H1 (cell line): Measurements from ENCODE around the gene TMEM40. TPM values are rescaled to one million over a fixed set of nuclear protein-coding genes. Genes with fewer than 3 reads are reported as not detected.

Experiments used
- HDAC6 ChIP-seq: IDR thresholded peaks from one replicate; pipeline ENCODE4 v1.7.1; 2012; ENCODE audit warnings: low read depth, mild to moderate bottlenecking, inconsistent platforms, low read length, moderate library complexity
- NANOG ChIP-seq: IDR thresholded peaks from 2 replicates; pipeline ENCODE4 v1.6.1; 2011; ENCODE audit warnings: low read length, low read depth, mild to moderate bottlenecking, inconsistent platforms; ENCODE audit not compliant: insufficient read depth, poor library complexity, severe bottlenecking
- TAF1 ChIP-seq: IDR thresholded peaks from 2 replicates; pipeline ENCODE4 v1.6.1; 2011; ENCODE audit warnings: mild to moderate bottlenecking, low read depth, low read length
- polyA plus RNA-seq, 7 experiments: library from polyadenylated mRNA; depleted of rRNA in 3 of 7; stranded (reverse) in 5 of 7; unstranded in 2 of 7; fragments of >200 nt in 5 of 7; fragments of 200-250 nt in 2 of 7; gene quantifications; 1 replicate in 5 of 7; 2 replicates in 1 of 7; 4 replicates in 1 of 7; pipeline versions ENCODE4 v1.2.1 to v1.2.3, GENCODE V29; 2011 to 2013; ENCODE audit warnings: missing spikeins in 2 of 7, mixed read lengths in 2 of 7
- total RNA-seq: library from RNA; stranded (reverse); fragmentation: NEBNext Ultra II Directional; extraction: Animal tissue kit (Norgen Biotek cat#: 25700); gene quantifications from 2 replicates; pipeline ENCODE4 v1.2.1, GENCODE V29; 2021

The TMEM40 gene
- total and polyA plus RNA-seq, 2 of the 8 experiments (the other 6 are each of a cell fraction or from before 2014, with no cell fraction given), result 0.18 TPM; not detected in 1

DNA sequence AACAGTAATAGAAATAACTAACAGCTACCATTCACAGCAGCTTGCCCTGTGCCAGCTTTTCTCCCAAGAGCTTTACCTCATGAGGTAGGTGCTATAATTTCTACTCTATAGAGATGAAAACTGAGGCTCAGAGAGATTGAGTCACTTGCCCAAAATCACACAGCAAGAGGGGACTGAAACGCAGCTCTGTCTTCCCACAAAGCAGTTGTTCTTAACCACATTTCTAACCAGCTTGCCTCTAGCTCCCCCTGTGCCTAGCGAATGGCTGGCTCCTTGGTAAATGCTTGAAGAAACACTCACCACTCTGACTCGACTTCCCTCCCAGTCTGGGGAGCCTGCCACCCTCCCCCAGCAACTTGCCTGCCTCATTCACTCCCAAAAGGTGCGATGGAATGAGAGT is 15.6 kb upstream of the TMEM40 start (continued):
- TF ChIP-seq NANOG (no peak), TAF1 (no peak), HDAC6 (no peak)
